Measurements from ENCODE around the gene IPPK.

Gene IPPK

DNA sequence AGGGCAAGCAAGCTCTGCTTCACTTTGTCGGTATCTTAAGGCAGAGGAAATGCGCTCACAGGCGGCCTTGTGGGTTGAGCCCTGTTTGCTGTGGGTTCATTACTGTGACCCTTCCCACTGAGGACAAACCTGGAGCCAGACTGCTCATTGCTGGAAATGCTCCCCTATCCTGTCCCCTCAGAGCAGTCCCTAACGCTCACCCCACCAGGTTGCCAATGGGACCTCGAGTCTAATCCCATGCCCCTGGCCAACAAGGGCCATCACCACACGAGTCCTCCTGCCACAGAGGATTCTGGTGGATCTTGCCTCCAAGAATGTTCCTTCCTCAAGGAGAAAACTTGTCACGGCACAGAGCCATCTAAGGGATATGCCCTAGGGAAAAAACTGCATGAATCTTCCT, 14.6 kb downstream of the IPPK start:
- Histone ChIP-seq H3K4me3 (ENCODE audit: low read depth in 1 of 2, low read length in 2 of 2) (no peak overlapping the region), H3K27me3 (ENCODE audit: low read depth, low read length) (no peaks in the 10 kb centered on the region), H3K27ac (ENCODE audit: low read length) (no peak overlapping the region), H3K36me3 (ENCODE audit: control insufficient read depth in 1 of 2, insufficient read depth in 2 of 2, low read length in 2 of 2) (peaks cover 6 to 43% of the 10 kb centered on the region in 2 donors), H3K4me1 (ENCODE audit: control insufficient read depth in 1 of 2, insufficient read depth in 2 of 2, low read length in 2 of 2) (peaks cover 0 to 16% of the 10 kb centered on the region in 2 donors), H3K9me3 (ENCODE audit: control insufficient read depth in 1 of 2, low read length in 2 of 2) (no peaks in the 10 kb centered on the region)

- H3K27me3 ChIP-seq (ENCODE audit: low read depth, low read length) = no peaks in the 10 kb centered on the region
- H3K4me1 ChIP-seq (ENCODE audit: control insufficient read depth in 1 of 2, insufficient read depth in 2 of 2, low read length in 2 of 2) = peaks cover 0 to 18% of the 10 kb centered on the region in 2 donors
- H3K36me3 ChIP-seq (ENCODE audit: control insufficient read depth in 1 of 2, insufficient read depth in 2 of 2, low read length in 2 of 2) = peaks cover 6 to 43% of the 10 kb centered on the region in 2 donors
- H3K4me3 ChIP-seq (ENCODE audit: low read depth in 1 of 2, low read length in 2 of 2) = no peak overlapping the region
- no peak overlapping the region for H3K27ac ChIP-seq (ENCODE audit: low read length)
- H3K9me3 ChIP-seq (ENCODE audit: control insufficient read depth in 1 of 2, low read length in 2 of 2) = no peaks in the 10 kb centered on the region
Measured at GRCh38 chr9:92654481-92655301, 15.2 kb downstream of the IPPK start.

DNA sequence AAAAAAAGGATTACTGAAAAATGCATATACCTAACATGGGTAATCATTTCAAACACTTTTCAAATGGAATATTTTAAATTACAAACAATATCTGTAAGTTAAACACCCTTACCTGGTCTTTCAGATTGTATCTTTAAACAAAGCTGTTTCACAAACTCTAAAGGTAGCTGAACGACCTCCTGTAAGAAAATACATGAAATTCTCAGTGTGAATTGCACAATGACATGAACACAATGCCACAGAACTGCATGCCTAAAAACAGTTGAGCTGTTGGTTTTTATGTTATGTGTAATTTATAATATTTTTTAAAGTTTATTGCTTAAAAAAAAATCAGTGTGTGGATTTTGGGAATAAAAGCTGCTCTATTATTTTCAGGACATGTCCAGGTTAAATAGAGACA, 17.5 kb downstream of the IPPK start:
- Histone ChIP-seq H3K36me3 (ENCODE audit: control insufficient read depth in 1 of 2, insufficient read depth in 2 of 2, low read length in 2 of 2) (peaks cover 20 to 52% of the 10 kb centered on the region in 2 donors), H3K27ac (ENCODE audit: low read length) (no peak overlapping the region), H3K9me3 (ENCODE audit: control insufficient read depth in 1 of 2, low read length in 2 of 2) (no peaks in the 10 kb centered on the region), H3K27me3 (ENCODE audit: low read depth, low read length) (no peaks in the 10 kb centered on the region), H3K4me1 (ENCODE audit: control insufficient read depth in 1 of 2, insufficient read depth in 2 of 2, low read length in 2 of 2) (peaks cover 0 to 17% of the 10 kb centered on the region in 2 donors), H3K4me3 (ENCODE audit: low read depth in 1 of 2, low read length in 2 of 2) (no peak overlapping the region)

DNA sequence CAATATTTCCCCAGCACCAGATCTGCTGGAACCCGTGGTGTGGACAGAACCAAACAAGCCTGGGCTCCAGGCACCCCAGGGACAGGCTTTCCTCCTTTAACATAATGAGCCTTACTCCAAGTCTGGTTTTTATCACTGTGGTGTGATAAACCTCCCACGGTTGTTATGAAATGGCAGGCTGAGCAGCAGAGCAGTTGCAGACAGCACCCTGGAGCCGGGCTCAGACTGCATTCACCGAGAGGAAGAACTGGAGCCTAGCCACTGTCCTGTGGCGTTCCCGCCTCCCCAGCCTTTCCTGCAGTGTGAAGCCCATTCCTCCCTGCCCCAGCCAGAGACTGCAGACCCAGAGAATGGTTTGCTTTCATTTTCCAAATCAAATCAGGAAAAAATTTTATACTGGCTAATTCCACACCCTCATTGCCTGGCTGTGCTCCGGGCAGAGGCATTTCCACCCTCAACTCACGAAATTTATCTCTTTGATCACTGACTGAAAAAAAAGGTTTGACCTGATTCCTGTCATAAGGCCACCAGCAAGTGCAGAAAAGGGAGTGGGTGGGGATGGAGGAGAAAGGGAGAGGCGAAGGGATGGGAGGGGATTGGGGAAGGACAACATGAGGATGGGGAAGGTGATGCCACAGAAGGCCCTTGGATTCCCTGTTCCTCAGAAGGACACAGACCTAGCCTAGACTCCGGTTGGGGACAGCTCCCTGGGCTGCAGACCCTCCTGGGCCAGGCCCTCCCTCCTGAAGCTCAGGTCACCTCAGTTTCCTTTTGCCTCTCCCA, 18.9 kb downstream of the IPPK start:
- Histone ChIP-seq H3K4me3 (ENCODE audit: low read depth in 1 of 2, low read length in 2 of 2) (peak overlapping the region; percentile 8 to 11), H3K9me3 (ENCODE audit: control insufficient read depth in 1 of 2, low read length in 2 of 2) (peaks cover 0 to under 1% of the 10 kb centered on the region in 2 donors), H3K27me3 (ENCODE audit: low read depth, low read length) (no peaks in the 10 kb centered on the region), H3K4me1 (ENCODE audit: control insufficient read depth in 1 of 2, insufficient read depth in 2 of 2, low read length in 2 of 2) (peaks cover 0 to 17% of the 10 kb centered on the region in 2 donors), H3K36me3 (ENCODE audit: control insufficient read depth in 1 of 2, insufficient read depth in 2 of 2, low read length in 2 of 2) (peaks cover 26 to 50% of the 10 kb centered on the region in 2 donors), H3K27ac (ENCODE audit: low read length) (peak overlapping the region; percentile 20)

DNA sequence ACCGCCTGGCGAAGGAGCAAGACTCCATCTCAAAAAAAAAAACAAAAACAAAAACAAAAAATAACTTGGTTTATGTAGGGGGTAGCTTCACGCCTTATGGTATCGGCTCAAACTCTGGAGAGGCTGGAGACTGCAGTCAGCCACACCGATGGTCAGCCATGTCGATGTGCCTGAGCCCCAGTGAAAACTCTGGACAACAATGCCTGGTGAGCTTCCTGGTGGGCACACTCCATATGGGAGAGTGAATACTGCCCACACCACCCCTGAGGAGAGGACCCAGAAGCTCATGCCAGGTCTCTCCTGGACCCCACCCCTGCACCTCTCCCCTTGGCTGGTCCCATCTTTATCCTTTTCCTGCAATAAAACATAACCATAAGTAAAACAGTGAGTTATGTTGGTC, 19.6 kb downstream of the IPPK start:
- Histone ChIP-seq H3K27me3 (ENCODE audit: low read depth, low read length) (no peaks in the 10 kb centered on the region), H3K36me3 (ENCODE audit: control insufficient read depth in 1 of 2, insufficient read depth in 2 of 2, low read length in 2 of 2) (peaks cover 23 to 51% of the 10 kb centered on the region in 2 donors), H3K4me1 (ENCODE audit: control insufficient read depth in 1 of 2, insufficient read depth in 2 of 2, low read length in 2 of 2) (peaks cover 0 to 17% of the 10 kb centered on the region in 2 donors), H3K9me3 (ENCODE audit: control insufficient read depth in 1 of 2, low read length in 2 of 2) (peaks cover 0 to 7% of the 10 kb centered on the region in 2 donors), H3K27ac (ENCODE audit: low read length) (peak overlapping the region; percentile 20), H3K4me3 (ENCODE audit: low read depth in 1 of 2, low read length in 2 of 2) (no peak overlapping the region)

DNA sequence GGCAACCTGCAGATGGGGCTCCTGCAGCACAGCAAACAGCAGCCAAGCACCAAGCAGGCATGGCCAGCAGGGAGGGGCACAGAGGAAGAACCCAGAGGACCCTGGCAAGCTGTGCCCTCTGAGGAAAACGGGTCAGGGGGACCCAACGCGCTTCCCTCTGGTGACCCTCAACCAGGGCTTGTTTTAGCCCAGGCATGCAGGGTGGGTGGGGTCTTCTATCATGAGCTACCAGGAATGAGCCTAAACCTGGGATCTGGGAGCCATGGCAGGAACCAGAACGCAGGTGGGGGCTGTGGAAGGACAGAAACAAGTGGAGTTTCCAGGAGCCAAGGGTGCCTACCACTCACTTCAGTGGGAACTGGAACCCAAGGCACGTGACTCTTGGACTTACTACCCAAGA, 20.9 kb downstream of the IPPK start:
- H3K4me1 ChIP-seq (ENCODE audit: control insufficient read depth in 1 of 2, insufficient read depth in 2 of 2, low read length in 2 of 2) = peaks cover 0 to 17% of the 10 kb centered on the region in 2 donors
- peaks cover 0 to 7% of the 10 kb centered on the region in 2 donors for H3K9me3 ChIP-seq (ENCODE audit: control insufficient read depth in 1 of 2, low read length in 2 of 2)
- no peak overlapping the region for H3K4me3 ChIP-seq (ENCODE audit: low read depth in 1 of 2, low read length in 2 of 2)
- no peaks in the 10 kb centered on the region for H3K27me3 ChIP-seq (ENCODE audit: low read depth, low read length)
- H3K27ac ChIP-seq (ENCODE audit: low read length) = no peak overlapping the region
- peaks cover 30 to 51% of the 10 kb centered on the region in 2 donors for H3K36me3 ChIP-seq (ENCODE audit: control insufficient read depth in 1 of 2, insufficient read depth in 2 of 2, low read length in 2 of 2)

- no peak overlapping the region for H3K4me3 ChIP-seq (ENCODE audit: low read depth in 1 of 2, low read length in 2 of 2)
- no peak overlapping the region for H3K27ac ChIP-seq (ENCODE audit: low read length)
- no peaks in the 10 kb centered on the region for H3K27me3 ChIP-seq (ENCODE audit: low read depth, low read length)
- H3K36me3 ChIP-seq (ENCODE audit: control insufficient read depth in 1 of 2, insufficient read depth in 2 of 2, low read length in 2 of 2) = peaks cover 33 to 53% of the 10 kb centered on the region in 2 donors
- H3K4me1 ChIP-seq (ENCODE audit: control insufficient read depth in 1 of 2, insufficient read depth in 2 of 2, low read length in 2 of 2) = peaks cover 0 to 17% of the 10 kb centered on the region in 2 donors
- H3K9me3 ChIP-seq (ENCODE audit: control insufficient read depth in 1 of 2, low read length in 2 of 2) = peaks cover 0 to 7% of the 10 kb centered on the region in 2 donors
Measured at GRCh38 chr9:92648474-92648971, 21.4 kb downstream of the IPPK start.

DNA sequence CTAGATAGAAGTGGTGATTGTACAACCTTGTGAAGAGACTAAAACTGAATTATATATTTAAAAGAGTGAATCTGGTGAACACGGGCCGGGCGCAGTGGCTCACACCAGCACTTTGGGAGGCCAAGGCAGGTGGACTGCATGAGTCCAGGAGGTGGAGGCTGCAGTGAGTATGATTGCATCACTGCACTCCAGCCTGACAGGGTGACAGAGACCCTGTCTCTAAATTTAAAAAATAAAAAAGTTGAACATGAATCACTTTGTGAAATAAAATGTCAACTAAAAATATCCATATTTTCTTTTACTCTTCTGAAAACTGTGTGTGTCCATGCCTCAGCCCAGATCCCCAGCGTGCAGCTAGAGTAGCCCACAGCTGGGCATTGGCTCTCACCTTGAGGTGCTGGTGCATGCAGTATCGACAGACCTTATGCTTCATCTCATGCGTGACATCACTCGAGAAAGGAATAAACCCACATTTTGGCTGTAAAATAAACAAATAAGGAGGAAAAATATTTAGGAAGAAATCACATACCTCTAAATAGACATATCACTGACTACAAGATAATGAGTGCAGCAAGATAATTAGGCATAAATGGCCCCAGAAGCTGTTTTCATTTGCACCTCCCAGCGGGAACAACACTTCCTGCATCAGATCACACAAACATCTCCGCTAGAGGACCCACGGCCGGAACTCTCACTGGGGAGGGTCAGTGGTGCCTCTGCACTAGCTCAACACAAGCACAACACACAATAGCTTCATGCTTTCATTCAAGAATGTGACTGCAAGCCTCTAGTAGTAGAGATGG, 22.1 kb downstream of the IPPK start:
- H3K9me3 ChIP-seq (ENCODE audit: control insufficient read depth in 1 of 2, low read length in 2 of 2) = peaks cover 0 to 7% of the 10 kb centered on the region in 2 donors
- H3K36me3 ChIP-seq (ENCODE audit: control insufficient read depth in 1 of 2, insufficient read depth in 2 of 2, low read length in 2 of 2) = peaks cover 40 to 56% of the 10 kb centered on the region in 2 donors
- H3K27ac ChIP-seq (ENCODE audit: low read length) = no peak overlapping the region
- no peak overlapping the region for H3K4me3 ChIP-seq (ENCODE audit: low read depth in 1 of 2, low read length in 2 of 2)
- H3K4me1 ChIP-seq (ENCODE audit: control insufficient read depth in 1 of 2, insufficient read depth in 2 of 2, low read length in 2 of 2) = peaks cover 0 to 17% of the 10 kb centered on the region in 2 donors
- no peaks in the 10 kb centered on the region for H3K27me3 ChIP-seq (ENCODE audit: low read depth, low read length)

- Histone ChIP-seq H3K4me3 (ENCODE audit: low read depth in 1 of 2, low read length in 2 of 2) (no peak overlapping the region), H3K36me3 (ENCODE audit: control insufficient read depth in 1 of 2, insufficient read depth in 2 of 2, low read length in 2 of 2) (peaks cover 61 to 84% of the 10 kb centered on the region in 2 donors), H3K27me3 (ENCODE audit: low read depth, low read length) (no peaks in the 10 kb centered on the region), H3K27ac (ENCODE audit: low read length) (no peak overlapping the region), H3K4me1 (ENCODE audit: control insufficient read depth in 1 of 2, insufficient read depth in 2 of 2, low read length in 2 of 2) (peaks cover 0 to under 1% of the 10 kb centered on the region in 2 donors), H3K9me3 (ENCODE audit: control insufficient read depth in 1 of 2, low read length in 2 of 2) (peaks cover 0 to 7% of the 10 kb centered on the region in 2 donors)
Measured at GRCh38 chr9:92645041-92645440, 24.9 kb downstream of the IPPK start.

DNA sequence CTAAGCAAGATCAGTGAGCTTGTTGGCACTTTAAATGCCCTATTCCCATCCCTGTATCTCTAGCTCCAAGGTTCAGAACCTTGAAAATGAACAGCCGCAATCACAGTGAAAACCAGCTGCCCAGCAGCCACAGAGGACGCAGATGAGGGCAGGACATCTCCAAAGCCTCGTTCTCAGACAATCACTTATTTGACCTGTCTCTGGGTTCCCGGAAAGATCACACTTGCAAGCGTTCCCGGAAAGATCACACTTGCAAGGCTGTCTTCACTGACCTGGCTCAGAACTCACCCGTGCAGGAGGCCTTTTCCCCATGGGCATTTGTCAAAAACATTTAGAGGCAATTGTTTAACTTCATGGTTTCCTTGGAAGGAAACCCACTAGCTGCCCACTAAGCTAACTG, 25.7 kb downstream of the IPPK start:
- Histone ChIP-seq H3K9me3 (ENCODE audit: control insufficient read depth in 1 of 2, low read length in 2 of 2) (peaks cover 0 to 7% of the 10 kb centered on the region in 2 donors), H3K4me1 (ENCODE audit: control insufficient read depth in 1 of 2, insufficient read depth in 2 of 2, low read length in 2 of 2) (no peaks in the 10 kb centered on the region), H3K27me3 (ENCODE audit: low read depth, low read length) (no peaks in the 10 kb centered on the region), H3K27ac (ENCODE audit: low read length) (no peak overlapping the region), H3K4me3 (ENCODE audit: low read depth in 1 of 2, low read length in 2 of 2) (no peak overlapping the region), H3K36me3 (ENCODE audit: control insufficient read depth in 1 of 2, insufficient read depth in 2 of 2, low read length in 2 of 2) (peaks cover 59 to 87% of the 10 kb centered on the region in 2 donors)

Measured in muscle layer of duodenum (tissue), 2 donors.